T-helper 17 cell (primary cell): Measurements from ENCODE around the gene SPNS1. TPM values are rescaled to one million over a fixed set of nuclear protein-coding genes. Genes with fewer than 3 reads are reported as not detected.
A peak's percentile ranks its signal among the peaks of the same experiment; 100 is the strongest.

Experiments used
- ATAC-seq: fragments of 150-1000 bp; cut with Tn5 transposase; 2 replicates; pipeline ENCODE4 v1.10.0; 2021; ENCODE audit warnings: mild to moderate bottlenecking, moderate library complexity
- DNase-seq, 3 donors: peaks; one replicate each; pipeline versions ENCODE4 v3.0.0 to v3.0.0-alpha.2; 2020 to 2021
- H3K9me3 ChIP-seq: one replicate; pipeline ENCODE4 v1.7.0; 2013; ENCODE audit warnings: low read length, mild to moderate bottlenecking; ENCODE audit not compliant: control insufficient read depth, poor library complexity, severe bottlenecking
- H3K27ac Mint-ChIP-seq: one replicate; pipeline ENCODE4 v1.8.0; 2022; ENCODE audit warnings: mild to moderate bottlenecking, moderate library complexity, mixed read lengths
- H3K27me3 Mint-ChIP-seq: one replicate; pipeline ENCODE4 v1.8.0; 2022; ENCODE audit warnings: mixed read lengths
- H3K36me3 Mint-ChIP-seq: one replicate; pipeline ENCODE4 v1.8.0; 2022; ENCODE audit warnings: low read depth, mixed read lengths
- H3K4me1 Mint-ChIP-seq: one replicate; pipeline ENCODE4 v1.8.0; 2022; ENCODE audit warnings: mild to moderate bottlenecking, mixed read lengths
- H3K4me3 Mint-ChIP-seq: one replicate; pipeline ENCODE4 v1.8.0; 2022; ENCODE audit warnings: mild to moderate bottlenecking, moderate library complexity, mixed read lengths
- total RNA-seq, 4 donors: library from RNA in 2 of 4; stranded (reverse) in 2 of 4; gene quantifications; one replicate each; pipeline ENCODE4 v1.2.3 and lab custom pipeline; 2022 to 2026

SPNS1 gene
- total RNA-seq, 2 donors from 2014 or later, result 24.4 to 28.1 TPM

DNA sequence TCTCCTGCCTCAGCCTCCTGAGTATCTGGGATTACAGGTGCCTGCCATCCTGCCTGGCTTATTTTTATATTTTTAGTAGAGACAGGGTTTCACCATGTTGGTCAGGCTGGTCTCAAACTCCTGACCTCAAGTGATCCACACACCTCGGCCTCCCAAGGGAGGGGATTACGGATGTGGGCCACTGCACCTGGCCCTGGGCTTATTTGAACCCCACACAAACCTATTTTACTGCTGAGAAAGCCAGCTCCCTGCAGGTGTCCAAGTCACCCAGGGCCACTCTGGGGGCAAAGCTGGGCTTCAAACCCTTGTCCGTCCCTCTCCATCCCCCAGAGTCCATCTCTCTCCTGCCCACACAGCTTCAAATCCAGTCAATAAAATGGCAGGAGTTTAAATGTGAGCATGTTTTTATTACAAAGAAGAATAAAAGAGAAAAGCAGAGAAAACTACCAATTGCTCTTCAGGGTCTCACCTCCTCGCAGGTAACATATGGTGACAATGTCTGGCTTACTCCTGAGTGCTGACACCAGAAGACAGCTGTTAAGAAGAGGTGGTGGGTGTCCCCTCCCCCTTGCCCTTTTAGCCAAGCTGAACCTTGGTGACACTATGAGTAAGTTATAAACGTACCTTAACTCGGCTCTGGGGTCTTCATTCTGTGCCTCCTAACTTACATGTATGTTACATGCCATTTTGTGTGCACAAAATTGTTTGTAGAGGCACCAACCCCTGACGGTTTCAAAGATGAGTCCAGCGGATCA lies 55.7 kb downstream of the SPNS1 start:
- H3K9me3 ChIP-seq, result no peaks in the 10 kb centered on the region
- Mint-ChIP-seq H3K4me1 (peaks cover 18% of the 10 kb centered on the region), H3K27ac (peak overlapping the region; percentile 60), H3K36me3 (no peaks in the 10 kb centered on the region), H3K27me3 (no peaks in the 10 kb centered on the region), H3K4me3 (no peak overlapping the region)
- ATAC-seq (no peak), DNase-seq (no peak)

Other genes starting within 250 kb of the SPNS1 start
- 1 to 10 TPM; 1.4 to 6.6 TPM for gene NPIPB9, start 223.0 kb upstream of the SPNS1 start, total RNA-seq
- gene ATXN2L, start 151.8 kb upstream of the SPNS1 start, total RNA-seq, result 100 to 1,000 TPM; 348 to 372 TPM
- 100 to 1,000 TPM in 1 of 2 donors, 10 to 100 TPM in 1; 78.5 to 103 TPM for gene TUFM, start 128.4 kb upstream of the SPNS1 start, total RNA-seq
- 10 to 100 TPM; 69.1 to 77.7 TPM for gene SH2B1, start 110.9 kb upstream of the SPNS1 start, total RNA-seq
- gene ATP2A1, start 96.3 kb upstream of the SPNS1 start, total RNA-seq, result 1 to 10 TPM in 1 of 2 donors, under 1 TPM in 1; 0.75 to 1.7 TPM
- gene RABEP2, start 49.5 kb upstream of the SPNS1 start, total RNA-seq, result 10 to 100 TPM; 25.2 to 25.3 TPM
- gene CD19, start 42.8 kb upstream of the SPNS1 start, total RNA-seq, result 1 to 10 TPM in 1 of 2 donors, not detected in 1; 4.0 TPM
- gene NFATC2IP, start 23.8 kb upstream of the SPNS1 start, total RNA-seq, result 10 to 100 TPM; 67.7 to 70.9 TPM
- gene LAT, start 10.3 kb downstream of the SPNS1 start, total RNA-seq, result 100 to 1,000 TPM; 191 to 193 TPM